Activated CD4-positive, alpha-beta T cell treated with anti-CD3 and anti-CD28 coated beads, Interleukin-2, amount 10 ng/mL, durations not matched to agents 7 days and 5 days (primary cell): ENCODE results near the gene SIRT1. TPM values are rescaled to one million over a fixed set of nuclear protein-coding genes. Genes with fewer than 3 reads are reported as not detected.
A peak's percentile ranks its signal among the peaks of the same experiment; 100 is the strongest.
"Not testable (repeated sequence)": the region's sequence is repeated elsewhere in the genome, so short reads cannot be mapped to it uniquely, and the experiment has no call there.

Source experiments
- CTCF ChIA-PET: fragments of 350-600 bp; sonication (Branson Sonifier 250); formaldehyde crosslinking; loops from one replicate; lab custom pipeline; 2021; ENCODE audit warnings: antibody characterized with exemption; lab: Charles Lee
- POLR2A ChIA-PET: fragments of 350-600 bp; sonication (Branson Sonifier 250); formaldehyde crosslinking; loops from one replicate; lab custom pipeline; 2021; ENCODE audit warnings: antibody characterized with exemption; lab: Charles Lee
- DNase-seq: peaks from one replicate; pipeline ENCODE4 v3.0.0-alpha.2; 2020
- H3K27ac Mint-ChIP-seq: one replicate; pipeline ENCODE4 v1.8.0; 2021; ENCODE audit warnings: mild to moderate bottlenecking, moderate library complexity, mixed read lengths
- H3K27me3 Mint-ChIP-seq: one replicate; pipeline ENCODE4 v1.8.0; 2021; ENCODE audit warnings: mixed read lengths
- H3K36me3 Mint-ChIP-seq: one replicate; pipeline ENCODE4 v1.8.0; 2021; ENCODE audit warnings: low read depth, mixed read lengths
- H3K4me1 Mint-ChIP-seq: one replicate; pipeline ENCODE4 v1.8.0; 2021; ENCODE audit warnings: mixed read lengths
- H3K4me3 Mint-ChIP-seq: one replicate; pipeline ENCODE4 v1.8.0; 2021; ENCODE audit warnings: mild to moderate bottlenecking, moderate library complexity, mixed read lengths
- H3K9me3 Mint-ChIP-seq: one replicate; pipeline ENCODE4 v1.8.0; 2021; ENCODE audit warnings: mixed read lengths
- total RNA-seq, 2 experiments: library from RNA; stranded (reverse); gene quantifications; one replicate each; pipeline ENCODE4 v1.2.3, GENCODE V29; 2021

SIRT1 gene
- total RNA-seq, 2 experiments from 2014 or later = 21.9 to 25.8 TPM

GRCh38 chr10:67933199-67933598, 48.7 kb downstream of the SIRT1 start:
- ChIA-PET POLR2A (no interaction called here), CTCF (no interaction called here)
- Mint-ChIP-seq H3K27me3 (no peaks in the 10 kb centered on the region), H3K27ac (no peak overlapping the region), H3K4me3 (no peak overlapping the region), H3K36me3 (peaks cover 41% of the 10 kb centered on the region), H3K4me1 (peaks cover 2% of the 10 kb centered on the region), H3K9me3 (no peaks in the 10 kb centered on the region)
- no peak for DNase-seq

DNA sequence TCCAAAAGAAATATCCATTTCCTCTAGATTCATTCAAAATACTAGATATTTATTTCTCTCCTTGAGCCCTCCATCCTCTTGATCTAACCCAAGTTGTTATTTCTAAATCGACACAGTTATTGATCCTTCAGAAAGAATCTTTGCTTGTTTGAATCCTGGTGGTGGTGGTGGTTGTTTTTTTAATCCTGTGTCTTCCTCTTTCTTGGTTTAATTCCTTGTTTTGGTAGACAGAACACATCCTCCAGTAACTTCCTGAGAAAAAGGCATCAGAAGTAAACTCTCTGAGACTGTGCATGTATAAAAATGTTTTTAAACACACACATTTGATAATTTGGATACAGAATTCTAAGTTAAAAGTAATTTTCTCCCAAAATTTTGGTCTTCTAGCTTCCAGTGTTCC, 49.9 kb downstream of the SIRT1 start:
- peak overlapping the region; percentile 25 for H3K27ac Mint-ChIP-seq
- H3K36me3 Mint-ChIP-seq = peaks cover 43% of the 10 kb centered on the region
- no peak overlapping the region for H3K4me3 Mint-ChIP-seq
- no peak for DNase-seq
- no peaks in the 10 kb centered on the region for H3K9me3 Mint-ChIP-seq
- H3K4me1 Mint-ChIP-seq = peaks cover 4% of the 10 kb centered on the region
- ChIA-PET CTCF (no interaction called here), POLR2A (no interaction called here)
- no peaks in the 10 kb centered on the region for H3K27me3 Mint-ChIP-seq

- H3K36me3 Mint-ChIP-seq = peaks cover 40% of the 10 kb centered on the region
- CTCF ChIA-PET = no interaction called here
These were observed 50.8 kb downstream of the SIRT1 start for GRCh38 chr10:67935223-67935622.

DNA sequence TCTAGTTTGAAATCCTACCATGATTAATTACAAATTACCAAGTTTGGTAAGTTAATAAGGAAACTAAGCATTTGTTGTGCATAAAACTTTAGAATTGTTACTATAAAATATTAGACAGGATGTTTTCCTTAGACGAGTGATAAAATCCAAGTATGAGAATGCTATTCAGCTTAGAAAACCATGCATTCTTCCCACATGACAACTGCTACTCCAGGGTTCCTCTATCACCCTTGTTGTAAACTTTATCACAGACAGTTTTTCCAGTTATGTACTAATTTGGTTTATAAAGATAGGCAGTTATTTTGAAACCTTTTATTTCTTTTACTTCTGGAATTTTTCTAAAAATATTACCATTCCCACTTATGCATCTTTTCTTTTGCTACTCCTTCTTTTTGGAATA, 52.0 kb downstream of the SIRT1 start:
- no peak for DNase-seq
- Mint-ChIP-seq H3K9me3 (no peaks in the 10 kb centered on the region), H3K27me3 (no peaks in the 10 kb centered on the region), H3K27ac (no peak overlapping the region), H3K4me1 (peaks cover 4% of the 10 kb centered on the region), H3K36me3 (peaks cover 41% of the 10 kb centered on the region), H3K4me3 (no peak overlapping the region)
- POLR2A ChIA-PET = no interaction called here
- CTCF ChIA-PET = no interaction called here

More at GRCh38 chr10:67935223-67935622, 50.8 kb downstream of the SIRT1 start:
- no peak overlapping the region for H3K4me3 Mint-ChIP-seq
- peaks cover 4% of the 10 kb centered on the region for H3K4me1 Mint-ChIP-seq
- no peaks in the 10 kb centered on the region for H3K9me3 Mint-ChIP-seq
- POLR2A ChIA-PET = no interaction called here
- H3K27ac Mint-ChIP-seq = peak overlapping the region; percentile 36
- no peaks in the 10 kb centered on the region for H3K27me3 Mint-ChIP-seq
- DNase-seq = no peak

- Mint-ChIP-seq H3K27me3 (no peaks in the 10 kb centered on the region), H3K4me1 (no peaks in the 10 kb centered on the region), H3K9me3 (peaks cover 9% of the 10 kb centered on the region), H3K36me3 (peaks cover 50% of the 10 kb centered on the region), H3K4me3 (no peak overlapping the region), H3K27ac (no peak overlapping the region)
- POLR2A ChIA-PET = no interaction called here
- CTCF ChIA-PET = interaction anchor here (0.6 to 1.2 kb wide), 2 partner anchors 10 to 609 kb away, joined by 3 read pairs; no protein-coding TSS in a partner anchor
- DNase-seq = no peak
These were observed 59.5 kb downstream of the SIRT1 start for GRCh38 chr10:67943917-67944316.

GRCh38 chr10:67955614-67956013, 71.2 kb downstream of the SIRT1 start:
- CTCF ChIA-PET = interaction anchor here (0.7 to 1.0 kb wide), 2 partner anchors 8 to 70 kb away, joined by 3 read pairs; no protein-coding TSS in a partner anchor
- no peak for DNase-seq
- Mint-ChIP-seq H3K4me3 (no peak overlapping the region), H3K36me3 (peaks cover 30% of the 10 kb centered on the region), H3K9me3 (no peaks in the 10 kb centered on the region), H3K27me3 (no peaks in the 10 kb centered on the region), H3K4me1 (no peaks in the 10 kb centered on the region), H3K27ac (no peak overlapping the region)
- POLR2A ChIA-PET = no interaction called here

- Mint-ChIP-seq H3K4me3 (no peak overlapping the region), H3K9me3 (no peaks in the 10 kb centered on the region), H3K27ac (no peak overlapping the region), H3K4me1 (no peaks in the 10 kb centered on the region), H3K27me3 (no peaks in the 10 kb centered on the region), H3K36me3 (peaks cover 26% of the 10 kb centered on the region)
- POLR2A ChIA-PET = interaction anchor here (0.6 kb wide), 1 partner anchor 57 kb away, joined by 3 read pairs; no protein-coding TSS in a partner anchor
- no peak for DNase-seq
- CTCF ChIA-PET = interaction anchor here (0.6 to 1.2 kb wide), 4 partner anchors 8 to 415 kb away, joined by 3 to 5 read pairs (median 4); no protein-coding TSS in a partner anchor
These were observed 75.5 kb downstream of the SIRT1 start for GRCh38 chr10:67959839-67960476.

GRCh38 chr10:67965456-67965855, 81.0 kb downstream of the SIRT1 start:
- POLR2A ChIA-PET = no interaction called here
- Mint-ChIP-seq H3K27me3 (no peaks in the 10 kb centered on the region), H3K9me3 (no peaks in the 10 kb centered on the region), H3K4me1 (no peaks in the 10 kb centered on the region), H3K27ac (no peak overlapping the region), H3K4me3 (no peak overlapping the region), H3K36me3 (peaks cover 54% of the 10 kb centered on the region)
- DNase-seq = no peak
- CTCF ChIA-PET = no interaction called here

DNA sequence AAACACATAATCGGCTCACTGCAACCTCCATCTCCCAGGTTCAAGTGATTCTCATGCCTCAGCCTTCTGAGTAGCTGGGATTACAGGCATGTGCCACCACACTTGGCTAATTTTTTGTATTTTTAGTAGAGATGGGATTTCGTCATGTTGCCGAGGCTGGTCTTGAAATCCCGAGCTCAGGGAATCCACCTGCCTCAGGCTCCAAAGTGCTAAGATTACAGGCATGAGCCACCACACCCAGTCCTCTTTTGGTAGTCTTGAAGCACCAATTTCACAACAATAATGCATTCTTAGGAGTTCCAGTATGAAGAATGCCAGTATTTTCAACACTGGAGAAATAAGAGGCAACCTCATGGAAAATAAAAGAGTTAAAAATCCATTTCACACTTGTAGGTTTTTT, 81.6 kb downstream of the SIRT1 start:
- H3K4me1 Mint-ChIP-seq, H3K4me3 Mint-ChIP-seq, H3K9me3 Mint-ChIP-seq, H3K27me3 Mint-ChIP-seq, DNase-seq, CTCF ChIA-PET, POLR2A ChIA-PET, H3K27ac Mint-ChIP-seq: not testable (repeated sequence)
- H3K36me3 Mint-ChIP-seq = peaks cover 55% of the 10 kb centered on the region

Other genes starting within 250 kb of the SIRT1 start
- gene CTNNA3, start 188.5 kb upstream of the SIRT1 start, total RNA-seq = under 1 TPM; 0.57 to 0.58 TPM
- gene DNAJC12, start 46.5 kb upstream of the SIRT1 start, total RNA-seq = 1 to 10 TPM in 1 of 2 experiments, under 1 TPM in 1; 0.79 to 1.9 TPM
- 10 to 100 TPM; 53.8 to 58.3 TPM for gene HERC4, start 190.6 kb downstream of the SIRT1 start, total RNA-seq
- gene MYPN, start 224.8 kb downstream of the SIRT1 start, total RNA-seq = not detected